HepG2 (cell line): ENCODE data around the gene YIF1A. TPM values are rescaled to one million over a fixed set of nuclear protein-coding genes. Genes with fewer than 3 reads are reported as not detected.

Experiments used
- ESRRA ChIP-seq: sonication (generic); formaldehyde crosslinking; IDR thresholded peaks from 2 replicates; pipeline ENCODE4 v1.5.1; 2020; ENCODE audit warnings: mild to moderate bottlenecking, low read depth, missing genetic modification reagents
- RELA ChIP-seq: sonication (generic); formaldehyde crosslinking; IDR thresholded peaks from 2 replicates; pipeline ENCODE4 v1.4.0; 2020; ENCODE audit warnings: missing genetic modification reagents
- ZFP82 ChIP-seq: sonication (generic); formaldehyde crosslinking; IDR thresholded peaks from 2 replicates; pipeline ENCODE4 v1.5.1; 2020; ENCODE audit warnings: mild to moderate bottlenecking, missing genetic modification reagents, borderline replicate concordance
- ZNF879 ChIP-seq: sonication (generic); formaldehyde crosslinking; IDR thresholded peaks from 2 replicates; pipeline ENCODE4 v1.8.1; 2023; ENCODE audit warnings: missing genetic modification reagents
- polyA plus RNA-seq, 8 experiments: library from polyadenylated mRNA; depleted of rRNA in 3 of 8; stranded (reverse) in 7 of 8; unstranded in 1 of 8; fragments of >200 nt; fragmentation: Illumina TruSeq in 4 of 8; extraction: Trizol in 4 of 8; gene quantifications; 2 replicates each; pipeline versions ENCODE4 v1.2.1 to v1.2.3, GENCODE V29; 2011 to 2016; ENCODE audit warnings: low read depth in 4 of 8, missing spikeins in 1 of 8, mixed read lengths in 1 of 8; ENCODE audit not compliant: insufficient read depth in 1 of 8
- total RNA-seq, 5 experiments: library from RNA; depleted of rRNA; stranded (reverse); fragments of >200 nt; fragmentation: Illumina TruSeq; extraction: Trizol; gene quantifications; 2 replicates each; pipeline ENCODE4 v1.2.3, GENCODE V29; 2016; ENCODE audit warnings: low read depth in 1 of 5
- TF ChIP-seq, protein P1 (sequence below): sonication (generic); formaldehyde crosslinking; IDR thresholded peaks from 2 replicates; pipeline ENCODE4 v1.5.1; 2020; ENCODE audit warnings: mild to moderate bottlenecking, missing genetic modification reagents, borderline replicate concordance
- TF ChIP-seq, protein P2 (sequence below): sonication (generic); formaldehyde crosslinking; IDR thresholded peaks from 2 replicates; pipeline ENCODE4 v1.4.0; 2020; ENCODE audit warnings: missing genetic modification reagents, borderline replicate concordance
- TF ChIP-seq, protein P3 (sequence below), 2 experiments: fragments of 450-650 bp in 1 of 2; sonication (generic) in 1 of 2; formaldehyde crosslinking in 1 of 2; IDR thresholded peaks; 2 replicates each; pipeline versions ENCODE4 v1.6.1 to v1.8.0; 2016 to 2022; ENCODE audit warnings: antibody characterized with exemption in 1 of 2, mild to moderate bottlenecking in 1 of 2, missing genetic modification reagents in 1 of 2

YIF1A gene
- total and polyA plus RNA-seq, 2 of the 13 experiments (the other 11 are each of a cell fraction or from before 2014, with no cell fraction given) = 133 to 145 TPM

DNA sequence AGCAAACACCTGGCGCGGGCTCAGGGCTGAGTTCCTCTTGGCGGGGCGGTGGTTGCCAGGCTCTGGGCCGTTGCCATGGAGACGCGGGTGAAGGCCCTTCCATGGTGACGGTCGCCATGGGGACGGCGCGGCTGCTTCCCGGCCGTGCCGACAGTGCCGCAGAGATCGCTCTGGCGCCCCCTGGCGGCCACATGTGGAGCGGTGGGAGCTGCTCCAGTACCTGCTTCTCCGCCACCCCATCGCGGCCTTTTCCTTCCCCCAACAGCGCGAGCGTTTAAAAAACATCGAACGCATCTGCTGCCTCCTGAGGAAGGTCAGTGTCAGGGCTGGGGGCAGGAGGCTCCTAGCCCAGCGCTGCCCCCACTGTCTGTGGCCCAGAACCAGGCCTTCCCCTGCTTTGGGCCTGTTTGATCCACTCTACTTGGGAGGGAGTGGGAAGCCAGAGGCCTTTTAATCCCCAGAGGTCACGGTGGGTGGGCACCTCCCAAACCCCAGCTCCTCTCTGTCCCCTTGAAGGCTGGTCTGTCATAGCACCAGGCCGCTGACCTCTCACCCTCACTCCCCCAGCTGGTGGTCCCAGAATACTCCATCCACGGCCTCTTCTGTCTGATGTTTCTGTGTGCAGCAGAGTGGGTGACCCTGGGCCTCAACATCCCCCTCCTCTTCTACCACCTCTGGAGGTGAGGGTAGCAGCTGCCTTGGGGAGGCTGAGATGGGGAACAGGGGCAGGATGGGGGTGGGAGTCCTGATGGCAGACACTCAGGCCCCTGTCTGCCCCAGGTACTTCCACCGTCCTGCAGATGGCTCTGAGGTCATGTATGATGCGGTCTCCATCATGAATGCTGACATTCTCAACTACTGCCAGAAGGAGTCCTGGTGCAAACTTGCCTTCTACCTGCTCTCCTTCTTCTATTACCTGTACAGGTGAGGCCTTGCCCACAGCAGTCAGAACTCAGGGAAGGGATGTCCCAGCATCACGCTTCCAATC, 6.2 kb downstream of the YIF1A start (continued):
- TF ChIP-seq, protein P1, sequence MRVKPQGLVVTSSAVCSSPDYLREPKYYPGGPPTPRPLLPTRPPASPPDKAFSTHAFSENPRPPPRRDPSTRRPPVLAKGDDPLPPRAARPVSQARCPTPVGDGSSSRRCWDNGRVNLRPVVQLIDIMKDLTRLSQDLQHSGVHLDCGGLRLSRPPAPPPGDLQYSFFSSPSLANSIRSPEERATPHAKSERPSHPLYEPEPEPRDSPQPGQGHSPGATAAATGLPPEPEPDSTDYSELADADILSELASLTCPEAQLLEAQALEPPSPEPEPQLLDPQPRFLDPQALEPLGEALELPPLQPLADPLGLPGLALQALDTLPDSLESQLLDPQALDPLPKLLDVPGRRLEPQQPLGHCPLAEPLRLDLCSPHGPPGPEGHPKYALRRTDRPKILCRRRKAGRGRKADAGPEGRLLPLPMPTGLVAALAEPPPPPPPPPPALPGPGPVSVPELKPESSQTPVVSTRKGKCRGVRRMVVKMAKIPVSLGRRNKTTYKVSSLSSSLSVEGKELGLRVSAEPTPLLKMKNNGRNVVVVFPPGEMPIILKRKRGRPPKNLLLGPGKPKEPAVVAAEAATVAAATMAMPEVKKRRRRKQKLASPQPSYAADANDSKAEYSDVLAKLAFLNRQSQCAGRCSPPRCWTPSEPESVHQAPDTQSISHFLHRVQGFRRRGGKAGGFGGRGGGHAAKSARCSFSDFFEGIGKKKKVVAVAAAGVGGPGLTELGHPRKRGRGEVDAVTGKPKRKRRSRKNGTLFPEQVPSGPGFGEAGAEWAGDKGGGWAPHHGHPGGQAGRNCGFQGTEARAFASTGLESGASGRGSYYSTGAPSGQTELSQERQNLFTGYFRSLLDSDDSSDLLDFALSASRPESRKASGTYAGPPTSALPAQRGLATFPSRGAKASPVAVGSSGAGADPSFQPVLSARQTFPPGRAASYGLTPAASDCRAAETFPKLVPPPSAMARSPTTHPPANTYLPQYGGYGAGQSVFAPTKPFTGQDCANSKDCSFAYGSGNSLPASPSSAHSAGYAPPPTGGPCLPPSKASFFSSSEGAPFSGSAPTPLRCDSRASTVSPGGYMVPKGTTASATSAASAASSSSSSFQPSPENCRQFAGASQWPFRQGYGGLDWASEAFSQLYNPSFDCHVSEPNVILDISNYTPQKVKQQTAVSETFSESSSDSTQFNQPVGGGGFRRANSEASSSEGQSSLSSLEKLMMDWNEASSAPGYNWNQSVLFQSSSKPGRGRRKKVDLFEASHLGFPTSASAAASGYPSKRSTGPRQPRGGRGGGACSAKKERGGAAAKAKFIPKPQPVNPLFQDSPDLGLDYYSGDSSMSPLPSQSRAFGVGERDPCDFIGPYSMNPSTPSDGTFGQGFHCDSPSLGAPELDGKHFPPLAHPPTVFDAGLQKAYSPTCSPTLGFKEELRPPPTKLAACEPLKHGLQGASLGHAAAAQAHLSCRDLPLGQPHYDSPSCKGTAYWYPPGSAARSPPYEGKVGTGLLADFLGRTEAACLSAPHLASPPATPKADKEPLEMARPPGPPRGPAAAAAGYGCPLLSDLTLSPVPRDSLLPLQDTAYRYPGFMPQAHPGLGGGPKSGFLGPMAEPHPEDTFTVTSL = no peak
- TF ChIP-seq, protein P2, sequence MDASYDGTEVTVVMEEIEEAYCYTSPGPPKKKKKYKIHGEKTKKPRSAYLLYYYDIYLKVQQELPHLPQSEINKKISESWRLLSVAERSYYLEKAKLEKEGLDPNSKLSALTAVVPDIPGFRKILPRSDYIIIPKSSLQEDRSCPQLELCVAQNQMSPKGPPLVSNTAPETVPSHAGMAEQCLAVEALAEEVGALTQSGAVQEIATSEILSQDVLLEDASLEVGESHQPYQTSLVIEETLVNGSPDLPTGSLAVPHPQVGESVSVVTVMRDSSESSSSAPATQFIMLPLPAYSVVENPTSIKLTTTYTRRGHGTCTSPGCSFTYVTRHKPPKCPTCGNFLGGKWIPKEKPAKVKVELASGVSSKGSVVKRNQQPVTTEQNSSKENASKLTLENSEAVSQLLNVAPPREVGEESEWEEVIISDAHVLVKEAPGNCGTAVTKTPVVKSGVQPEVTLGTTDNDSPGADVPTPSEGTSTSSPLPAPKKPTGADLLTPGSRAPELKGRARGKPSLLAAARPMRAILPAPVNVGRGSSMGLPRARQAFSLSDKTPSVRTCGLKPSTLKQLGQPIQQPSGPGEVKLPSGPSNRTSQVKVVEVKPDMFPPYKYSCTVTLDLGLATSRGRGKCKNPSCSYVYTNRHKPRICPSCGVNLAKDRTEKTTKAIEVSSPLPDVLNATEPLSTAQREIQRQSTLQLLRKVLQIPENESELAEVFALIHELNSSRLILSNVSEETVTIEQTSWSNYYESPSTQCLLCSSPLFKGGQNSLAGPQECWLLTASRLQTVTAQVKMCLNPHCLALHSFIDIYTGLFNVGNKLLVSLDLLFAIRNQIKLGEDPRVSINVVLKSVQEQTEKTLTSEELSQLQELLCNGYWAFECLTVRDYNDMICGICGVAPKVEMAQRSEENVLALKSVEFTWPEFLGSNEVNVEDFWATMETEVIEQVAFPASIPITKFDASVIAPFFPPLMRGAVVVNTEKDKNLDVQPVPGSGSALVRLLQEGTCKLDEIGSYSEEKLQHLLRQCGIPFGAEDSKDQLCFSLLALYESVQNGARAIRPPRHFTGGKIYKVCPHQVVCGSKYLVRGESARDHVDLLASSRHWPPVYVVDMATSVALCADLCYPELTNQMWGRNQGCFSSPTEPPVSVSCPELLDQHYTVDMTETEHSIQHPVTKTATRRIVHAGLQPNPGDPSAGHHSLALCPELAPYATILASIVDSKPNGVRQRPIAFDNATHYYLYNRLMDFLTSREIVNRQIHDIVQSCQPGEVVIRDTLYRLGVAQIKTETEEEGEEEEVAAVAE (CRISPR knock-in tag) = no peak
- no peak for TF ChIP-seq RELA (CRISPR knock-in tag)
- TF ChIP-seq, protein P3, sequence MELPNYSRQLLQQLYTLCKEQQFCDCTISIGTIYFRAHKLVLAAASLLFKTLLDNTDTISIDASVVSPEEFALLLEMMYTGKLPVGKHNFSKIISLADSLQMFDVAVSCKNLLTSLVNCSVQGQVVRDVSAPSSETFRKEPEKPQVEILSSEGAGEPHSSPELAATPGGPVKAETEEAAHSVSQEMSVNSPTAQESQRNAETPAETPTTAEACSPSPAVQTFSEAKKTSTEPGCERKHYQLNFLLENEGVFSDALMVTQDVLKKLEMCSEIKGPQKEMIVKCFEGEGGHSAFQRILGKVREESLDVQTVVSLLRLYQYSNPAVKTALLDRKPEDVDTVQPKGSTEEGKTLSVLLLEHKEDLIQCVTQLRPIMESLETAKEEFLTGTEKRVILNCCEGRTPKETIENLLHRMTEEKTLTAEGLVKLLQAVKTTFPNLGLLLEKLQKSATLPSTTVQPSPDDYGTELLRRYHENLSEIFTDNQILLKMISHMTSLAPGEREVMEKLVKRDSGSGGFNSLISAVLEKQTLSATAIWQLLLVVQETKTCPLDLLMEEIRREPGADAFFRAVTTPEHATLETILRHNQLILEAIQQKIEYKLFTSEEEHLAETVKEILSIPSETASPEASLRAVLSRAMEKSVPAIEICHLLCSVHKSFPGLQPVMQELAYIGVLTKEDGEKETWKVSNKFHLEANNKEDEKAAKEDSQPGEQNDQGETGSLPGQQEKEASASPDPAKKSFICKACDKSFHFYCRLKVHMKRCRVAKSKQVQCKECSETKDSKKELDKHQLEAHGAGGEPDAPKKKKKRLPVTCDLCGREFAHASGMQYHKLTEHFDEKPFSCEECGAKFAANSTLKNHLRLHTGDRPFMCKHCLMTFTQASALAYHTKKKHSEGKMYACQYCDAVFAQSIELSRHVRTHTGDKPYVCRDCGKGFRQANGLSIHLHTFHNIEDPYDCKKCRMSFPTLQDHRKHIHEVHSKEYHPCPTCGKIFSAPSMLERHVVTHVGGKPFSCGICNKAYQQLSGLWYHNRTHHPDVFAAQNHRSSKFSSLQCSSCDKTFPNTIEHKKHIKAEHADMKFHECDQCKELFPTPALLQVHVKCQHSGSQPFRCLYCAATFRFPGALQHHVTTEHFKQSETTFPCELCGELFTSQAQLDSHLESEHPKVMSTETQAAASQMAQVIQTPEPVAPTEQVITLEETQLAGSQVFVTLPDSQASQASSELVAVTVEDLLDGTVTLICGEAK (IDR thresholded peaks at IDR 0.05) = no peak
- TF ChIP-seq, protein P3 (CRISPR knock-in tag; IDR thresholded peaks at IDR 0.05) = no peak
- TF ChIP-seq ZFP82 (CRISPR knock-in tag) = no peak
- TF ChIP-seq ESRRA (CRISPR knock-in tag) = peak; percentile 55; the same call in 1 of the 2 replicates
- no peak for TF ChIP-seq ZNF879 (CRISPR knock-in tag)
